Prostate gland (tissue), 2 donors: Measurements from ENCODE around the gene KIT. TPM values are rescaled to one million over a fixed set of nuclear protein-coding genes. Genes with fewer than 3 reads are reported as not detected.
A peak's percentile ranks its signal among the peaks of the same experiment; 100 is the strongest.

ENCODE experiments used
- DNase-seq: peaks from one replicate; pipeline ENCODE4 v3.0.0-alpha.2; 2019; ENCODE audit warnings: low spot score
- H3K27ac ChIP-seq, 2 donors: fragments of 200-600 bp; sonication (generic); 2 replicates each; pipeline ENCODE4 v1.5.1; 2017 to 2019
- H3K27me3 ChIP-seq: fragments of 200-600 bp; sonication (generic); replicated peaks from 2 replicates; pipeline ENCODE4 v1.5.1; 2019; ENCODE audit not compliant: insufficient read depth
- H3K36me3 ChIP-seq, 2 donors: fragments of 200-600 bp; sonication (generic); 1 replicate in 1 of 2; 2 replicates in 1 of 2; pipeline versions ENCODE4 v1.5.1 to v1.8.1; 2017 to 2019
- H3K4me1 ChIP-seq: fragments of 200-600 bp; sonication (generic); replicated peaks from 2 replicates; pipeline ENCODE4 v1.5.1; 2019
- H3K4me3 ChIP-seq, 2 donors: fragments of 200-600 bp; sonication (generic); 2 replicates each; pipeline ENCODE4 v1.5.1; 2017 to 2019
- H3K9me3 ChIP-seq: fragments of 200-600 bp; sonication (generic); 2 replicates; pipeline ENCODE4 v1.5.1; 2017
- POLR2A ChIP-seq: fragments of 450-650 bp; IDR thresholded peaks from one replicate; pipeline ENCODE4 v1.6.1; 2016; ENCODE audit warnings: antibody characterized with exemption, mild to moderate bottlenecking
- POLR2AphosphoS5 ChIP-seq: sonication (generic); formaldehyde crosslinking; IDR thresholded peaks from one replicate; pipeline ENCODE4 v1.6.1; 2017; ENCODE audit warnings: antibody characterized with exemption
- WGBS: methylation state at CpG from one replicate; pipeline ENCODE4 v1.1.5; 2018; 5-methylcytosine and 5-hydroxymethylcytosine counted together
- intact Hi-C: fragments of 100-400 bp; cut with DNase I; formaldehyde crosslinking; loops from one replicate; pipeline ENCODE4 v1.14.2; 2022
- total RNA-seq, 2 donors: library from RNA; depleted of rRNA; stranded (reverse); fragments of >200 nt; gene quantifications; one replicate each; pipeline ENCODE4 v1.1.0, GENCODE V29; 2016
- TF ChIP-seq, protein P1 (sequence below), 4 experiments: fragments of 200-600 bp in 2 of 4; fragments of 450-650 bp in 2 of 4; sonication (generic) in 2 of 4; IDR thresholded peaks; 1 replicate in 3 of 4; 2 replicates in 1 of 4; pipeline ENCODE4 v1.5.1; 2016 to 2019; ENCODE audit warnings: antibody characterized with exemption in 4 of 4, mild to moderate bottlenecking in 2 of 4, moderate library complexity in 2 of 4

The KIT gene
- total RNA-seq, 2 donors from 2014 or later = 4.2 to 8.7 TPM

- H3K9me3 ChIP-seq = no peaks in the 10 kb centered on the region
- TF ChIP-seq POLR2AphosphoS5 (no peak), POLR2A (no peak)
- TF ChIP-seq, protein P1, sequence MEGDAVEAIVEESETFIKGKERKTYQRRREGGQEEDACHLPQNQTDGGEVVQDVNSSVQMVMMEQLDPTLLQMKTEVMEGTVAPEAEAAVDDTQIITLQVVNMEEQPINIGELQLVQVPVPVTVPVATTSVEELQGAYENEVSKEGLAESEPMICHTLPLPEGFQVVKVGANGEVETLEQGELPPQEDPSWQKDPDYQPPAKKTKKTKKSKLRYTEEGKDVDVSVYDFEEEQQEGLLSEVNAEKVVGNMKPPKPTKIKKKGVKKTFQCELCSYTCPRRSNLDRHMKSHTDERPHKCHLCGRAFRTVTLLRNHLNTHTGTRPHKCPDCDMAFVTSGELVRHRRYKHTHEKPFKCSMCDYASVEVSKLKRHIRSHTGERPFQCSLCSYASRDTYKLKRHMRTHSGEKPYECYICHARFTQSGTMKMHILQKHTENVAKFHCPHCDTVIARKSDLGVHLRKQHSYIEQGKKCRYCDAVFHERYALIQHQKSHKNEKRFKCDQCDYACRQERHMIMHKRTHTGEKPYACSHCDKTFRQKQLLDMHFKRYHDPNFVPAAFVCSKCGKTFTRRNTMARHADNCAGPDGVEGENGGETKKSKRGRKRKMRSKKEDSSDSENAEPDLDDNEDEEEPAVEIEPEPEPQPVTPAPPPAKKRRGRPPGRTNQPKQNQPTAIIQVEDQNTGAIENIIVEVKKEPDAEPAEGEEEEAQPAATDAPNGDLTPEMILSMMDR (IDR thresholded peaks at IDR 0.05) = no peak
- H3K36me3 ChIP-seq = no peaks in the 10 kb centered on the region
- H3K4me1 ChIP-seq = no peaks in the 10 kb centered on the region
- no peak overlapping the region for H3K27ac ChIP-seq
- no peak overlapping the region for H3K4me3 ChIP-seq
- intact Hi-C loops = no loop called here
- DNase-seq = no peak
- H3K27me3 ChIP-seq = no peaks in the 10 kb centered on the region
Measured at GRCh38 chr4:54678826-54679225, 21.1 kb downstream of the KIT start.

- DNase-seq = no peak
- intact Hi-C loops = no loop called here
- H3K4me3 ChIP-seq = no peak overlapping the region
- WGBS = 93% methylated on average over 1 of the region's 1 CpG
- H3K4me1 ChIP-seq = no peaks in the 10 kb centered on the region
- TF ChIP-seq, protein P1 (IDR thresholded peaks at IDR 0.05) = no peak
- H3K9me3 ChIP-seq = no peaks in the 10 kb centered on the region
- no peaks in the 10 kb centered on the region for H3K27me3 ChIP-seq
- no peak overlapping the region for H3K27ac ChIP-seq
- H3K36me3 ChIP-seq = no peaks in the 10 kb centered on the region
Measured at GRCh38 chr4:54679813-54680212, 22.1 kb downstream of the KIT start.

- 83% methylated on average over 8 of the region's 8 CpGs for WGBS
- TF ChIP-seq POLR2A = no peak
- TF ChIP-seq, protein P1 (IDR thresholded peaks at IDR 0.05) = peak in 2 of 4 experiments; percentile 14 to 32
- intact Hi-C loops = no loop called here
Measured at GRCh38 chr4:54683616-54684346, 26.0 kb downstream of the KIT start.

GRCh38 chr4:54685810-54686209 is 28.1 kb downstream of the KIT start:
- DNase-seq = no peak
- H3K4me3 ChIP-seq = no peak overlapping the region
- no peaks in the 10 kb centered on the region for H3K27me3 ChIP-seq
- H3K27ac ChIP-seq = no peak overlapping the region
- H3K36me3 ChIP-seq = no peaks in the 10 kb centered on the region
- no peaks in the 10 kb centered on the region for H3K4me1 ChIP-seq
- whole genome bisulfite sequencing = 94% methylated on average over 1 of the region's 1 CpG
- TF ChIP-seq, protein P1 (IDR thresholded peaks at IDR 0.05) = no peak
- TF ChIP-seq POLR2A = no peak
- no peak for TF ChIP-seq POLR2AphosphoS5
- intact Hi-C loops = no loop called here
- H3K9me3 ChIP-seq = no peaks in the 10 kb centered on the region

More at GRCh38 chr4:54683616-54684346, 26.0 kb downstream of the KIT start:
- H3K27me3 ChIP-seq = no peaks in the 10 kb centered on the region
- DNase-seq = no peak
- no peaks in the 10 kb centered on the region for H3K36me3 ChIP-seq
- no peak overlapping the region for H3K4me3 ChIP-seq
- no peaks in the 10 kb centered on the region for H3K4me1 ChIP-seq
- no peak overlapping the region for H3K27ac ChIP-seq
- H3K9me3 ChIP-seq = no peaks in the 10 kb centered on the region
